ENCODE data around the gene TENM4.

Gene TENM4

GRCh38 chr11:78869293-78869692 is 571.5 kb downstream of the TENM4 start:
- no peak for DNase-seq

- DNase-seq, result no peak
Measured at GRCh38 chr11:78868563-78868962, 572.3 kb downstream of the TENM4 start.

DNA sequence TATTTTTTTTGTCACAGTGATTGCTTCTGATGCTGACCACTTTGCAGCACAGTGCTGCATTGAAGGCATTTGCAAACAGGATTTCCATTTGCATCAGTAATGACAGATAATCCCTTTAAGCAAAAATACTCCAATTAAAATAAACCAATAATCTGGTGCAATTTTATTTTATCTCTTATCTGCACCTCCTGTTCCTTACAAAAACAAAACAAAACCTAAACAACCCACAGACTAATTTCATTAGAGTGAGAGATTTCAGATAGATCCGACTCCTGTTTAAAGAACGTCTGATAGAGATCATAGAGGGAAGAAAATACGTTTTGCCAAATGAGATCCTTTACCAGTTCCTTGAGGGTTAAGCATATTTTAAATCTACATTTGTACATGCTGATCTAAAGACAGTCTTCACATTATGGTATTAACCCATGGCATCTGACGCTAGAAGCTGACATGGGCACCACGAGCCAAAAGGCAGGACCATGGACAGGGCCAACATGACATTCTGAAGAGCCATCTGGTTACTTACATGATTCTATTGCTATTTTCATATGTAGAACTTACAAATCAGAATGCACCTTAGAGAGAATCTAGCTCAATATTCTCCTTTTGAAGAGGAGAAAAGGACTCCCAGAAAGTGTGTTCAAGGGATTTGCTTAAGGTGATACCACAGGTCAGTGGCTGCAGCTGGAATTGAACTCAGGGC is 580.0 kb downstream of the TENM4 start:
- peak; percentile 1 for DNase-seq

DNA sequence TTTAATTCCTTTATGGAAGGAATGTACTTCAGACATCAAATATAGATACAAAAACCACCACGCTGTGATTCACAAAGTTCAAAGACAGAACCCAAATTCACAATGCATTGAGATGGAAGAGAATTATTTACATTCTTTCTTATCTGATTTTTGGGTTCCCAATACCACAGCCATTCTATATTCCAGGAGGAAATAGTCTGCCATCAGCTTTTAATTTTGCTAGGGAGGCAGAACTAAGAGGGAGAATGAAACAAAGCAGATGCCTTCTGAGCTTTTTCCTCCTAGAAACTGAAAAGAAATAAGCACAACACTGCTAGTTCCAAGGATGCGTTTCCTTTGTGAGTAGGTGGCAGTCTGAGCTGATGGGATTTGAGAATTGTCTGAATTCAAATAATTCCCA is 583.1 kb downstream of the TENM4 start:
- no peak for DNase-seq

DNA sequence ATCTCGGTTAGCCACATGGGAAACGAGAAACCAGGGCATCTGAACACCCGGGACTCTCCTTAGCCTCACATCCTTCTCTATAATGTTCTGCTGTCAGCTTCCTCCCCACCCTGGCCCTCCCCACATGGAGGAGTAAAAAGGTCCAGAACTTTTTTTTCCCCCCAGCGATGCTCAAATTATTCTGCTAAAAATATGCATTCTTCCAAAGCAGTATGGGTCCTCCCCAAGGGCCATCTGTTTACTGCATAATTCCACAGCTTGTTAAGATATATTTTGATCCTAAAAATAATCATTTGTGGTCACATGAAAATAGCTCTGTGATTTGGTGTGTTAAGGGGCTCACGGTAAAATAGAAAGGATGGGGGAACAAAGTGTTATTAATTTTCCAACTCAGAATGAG is 584.6 kb downstream of the TENM4 start:
- no peak for DNase-seq

- DNase-seq, result no peak
Measured at GRCh38 chr11:78855116-78855515, 585.7 kb downstream of the TENM4 start.

- no peak for DNase-seq
Measured at GRCh38 chr11:78853521-78853920, 587.3 kb downstream of the TENM4 start.

- peak; percentile 59 for DNase-seq
Measured at GRCh38 chr11:78851878-78852586, 588.8 kb downstream of the TENM4 start.

GRCh38 chr11:78850078-78850477 is 590.8 kb downstream of the TENM4 start:
- no peak for DNase-seq

DNA sequence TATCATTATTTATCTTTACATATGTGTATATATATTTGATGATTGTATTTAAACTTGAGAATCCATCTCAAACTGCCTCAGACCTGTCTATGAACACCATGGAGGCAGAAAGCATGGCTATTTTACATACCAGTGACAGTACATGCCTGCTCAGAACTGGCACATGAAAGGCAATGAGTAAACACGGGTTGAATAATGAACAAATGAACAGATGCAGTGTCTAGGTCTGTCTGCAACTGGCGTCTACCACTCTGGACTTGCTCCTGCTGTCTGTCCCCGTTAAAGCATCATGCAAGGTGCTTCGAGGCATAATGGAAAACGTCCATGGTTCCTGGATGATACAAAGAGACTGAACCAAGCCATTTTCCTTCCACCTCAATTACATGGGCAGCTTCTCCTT is 594.6 kb downstream of the TENM4 start:
- no peak for DNase-seq

GRCh38 chr11:78845496-78845895 is 595.3 kb downstream of the TENM4 start:
- no peak for DNase-seq

DNA sequence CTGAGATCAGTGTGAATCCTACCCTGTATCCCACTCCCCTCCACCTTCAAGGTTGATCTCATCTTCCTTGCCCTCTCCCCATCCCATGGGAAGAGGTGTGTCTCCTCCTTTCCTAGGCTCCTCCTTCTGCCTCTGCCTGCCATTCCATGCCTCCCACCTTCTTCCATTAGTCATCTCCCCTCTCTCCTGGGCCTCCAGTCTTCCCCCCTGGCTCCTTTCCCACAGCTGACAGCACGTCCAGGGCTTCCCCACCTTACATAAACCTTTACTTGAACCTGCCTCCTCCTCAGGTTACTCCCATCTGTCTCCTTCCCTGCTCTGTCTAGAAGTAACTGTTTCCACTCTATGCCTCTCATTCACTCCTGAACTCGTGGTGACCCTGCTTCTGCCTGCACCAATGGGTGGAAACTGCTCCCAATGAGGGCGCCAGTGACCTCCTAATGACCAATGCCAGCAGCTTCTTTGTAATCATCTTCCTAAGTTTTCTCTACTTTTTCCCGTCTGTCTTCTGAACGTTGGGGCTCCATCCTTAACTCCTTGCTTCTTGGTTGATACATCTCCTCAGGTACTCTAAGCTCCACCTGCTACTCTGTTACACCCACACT is 599.3 kb downstream of the TENM4 start:
- no peak for DNase-seq

DNA sequence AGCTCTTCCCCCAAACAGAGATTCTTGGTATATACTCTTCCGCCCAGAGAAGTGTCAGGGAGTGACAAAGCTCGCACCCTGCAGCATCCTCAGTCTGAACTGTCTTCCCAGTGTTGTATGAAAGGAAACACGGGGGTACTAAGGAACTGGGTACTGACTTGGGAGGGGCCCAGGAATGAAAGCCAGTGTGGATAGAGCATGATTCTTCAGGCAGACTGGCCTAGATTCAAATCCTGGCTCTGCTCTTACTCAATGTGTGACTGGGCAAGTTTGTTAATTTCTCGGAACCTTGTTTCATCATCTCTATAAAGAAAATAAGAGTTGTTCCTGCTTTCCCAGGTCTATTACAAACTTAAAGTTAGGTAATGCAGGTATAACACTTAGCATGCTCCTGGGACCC is 600.2 kb downstream of the TENM4 start:
- no peak for DNase-seq

- DNase-seq, result no peak
Measured at GRCh38 chr11:78840200-78840599, 600.6 kb downstream of the TENM4 start.

- DNase-seq, result no peak
Measured at GRCh38 chr11:78838417-78838816, 602.4 kb downstream of the TENM4 start.

- DNase-seq, result no peak
Measured at GRCh38 chr11:78835646-78836045, 605.2 kb downstream of the TENM4 start.

DNA sequence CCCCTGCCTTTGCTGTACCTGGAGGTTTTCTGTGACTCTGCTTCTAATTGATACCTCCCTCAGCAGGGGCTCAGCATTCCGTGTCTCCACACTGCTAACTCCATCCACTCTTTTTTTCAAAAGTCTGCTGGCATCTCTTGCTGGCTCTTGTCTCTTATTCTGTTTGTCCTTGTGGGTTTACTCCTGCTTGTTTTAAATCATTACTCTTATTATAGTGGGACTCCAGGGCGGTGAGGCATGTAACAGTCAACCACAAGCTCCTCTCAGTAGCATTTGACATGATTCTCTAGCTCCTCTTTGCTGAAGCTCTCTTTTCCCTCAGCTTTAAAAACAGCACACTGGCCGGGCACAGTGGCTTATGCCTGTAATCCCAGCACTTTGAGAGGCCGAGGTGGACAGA is 605.9 kb downstream of the TENM4 start:
- no peak for DNase-seq

GRCh38 chr11:78833237-78833636 is 607.6 kb downstream of the TENM4 start:
- no peak for DNase-seq

DNA sequence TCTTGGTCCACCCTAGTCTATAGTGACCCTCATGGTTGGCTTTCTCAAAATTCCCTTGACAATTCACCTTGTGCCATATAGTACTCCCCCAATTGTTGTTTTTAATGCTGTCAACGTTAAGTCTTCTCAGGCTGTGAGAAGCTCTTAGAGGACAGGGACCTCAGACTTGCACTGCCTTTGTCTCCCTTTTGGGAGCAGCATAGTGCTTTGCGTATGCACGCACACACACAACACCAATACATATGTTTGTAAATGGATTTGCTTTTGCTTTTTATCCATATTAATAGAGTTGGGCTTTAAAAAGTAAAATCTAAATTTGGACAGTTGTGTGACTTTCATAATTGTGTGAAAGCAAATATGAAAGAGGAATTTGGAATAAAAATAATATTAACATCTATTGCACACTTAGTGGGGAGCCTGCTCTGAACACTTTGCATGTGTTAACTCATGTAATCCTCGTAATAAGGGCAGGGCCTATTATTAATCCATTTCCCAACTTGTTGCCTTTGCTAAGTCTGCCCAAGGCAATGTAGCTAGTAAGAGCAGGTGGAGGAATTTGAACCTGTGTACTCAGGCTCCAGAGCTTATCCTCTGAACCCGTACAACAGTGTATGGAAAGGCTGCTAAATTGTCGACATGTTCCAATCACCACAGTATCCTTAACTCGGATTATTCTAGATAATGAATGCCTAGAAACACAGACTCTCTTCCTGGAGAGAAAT is 608.4 kb downstream of the TENM4 start:
- no peak for DNase-seq

DNA sequence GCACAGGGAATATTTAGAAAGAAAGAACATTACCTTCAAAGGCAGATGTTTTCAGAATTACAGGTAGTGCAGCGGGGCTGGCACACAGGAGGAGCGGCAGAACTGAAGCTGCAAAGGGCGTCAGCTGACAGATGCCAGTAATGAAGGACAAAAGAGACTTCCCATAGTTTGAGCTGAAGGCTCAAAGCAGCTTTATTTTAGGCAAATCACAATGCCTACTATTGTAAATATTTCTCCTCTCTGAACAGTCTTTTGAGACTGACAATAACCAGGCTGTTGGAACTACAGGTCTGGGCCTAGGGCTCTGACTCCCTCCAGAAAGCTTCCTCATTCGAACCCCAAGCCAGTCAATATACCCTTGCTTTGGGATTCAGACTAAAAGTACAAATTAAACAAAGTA is 609.3 kb downstream of the TENM4 start:
- no peak for DNase-seq

- DNase-seq, result no peak
Measured at GRCh38 chr11:78830277-78830819, 610.5 kb downstream of the TENM4 start.

DNA sequence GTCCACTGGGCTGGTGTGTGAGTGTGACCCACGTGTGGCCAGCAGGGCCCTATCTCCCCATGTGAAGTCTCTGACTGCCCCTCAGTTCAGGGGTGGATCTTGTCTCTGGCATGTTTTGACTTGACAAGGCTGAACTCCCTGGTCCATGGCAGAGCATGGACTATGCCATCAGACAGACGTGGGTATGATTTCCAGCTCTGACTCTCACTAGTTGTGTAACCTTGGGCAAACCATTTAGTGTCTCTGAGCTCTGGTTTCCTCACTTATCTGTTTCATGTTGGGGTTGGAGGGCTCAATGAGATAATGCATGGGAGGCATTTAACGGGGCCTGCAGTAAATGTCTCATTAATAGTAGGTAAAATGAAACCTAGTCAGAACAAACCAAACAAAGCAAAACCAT is 611.7 kb downstream of the TENM4 start:
- no peak for DNase-seq

- DNase-seq, result peak; percentile 79
Measured at GRCh38 chr11:78828676-78829075, 612.2 kb downstream of the TENM4 start.
